Activated T-helper 2 cell treated with anti-CD3 and anti-CD28 coated beads, Interferon-gamma antibody, Interleukin-2, Interleukin-4, amounts not matched to agents 10 μg/mL and 5 μg/mL and 100 μg/mL, durations not matched to agents 14 hours and 24 hours and 36 hours (primary cell): ENCODE data around the gene SDHB. TPM values are rescaled to one million over a fixed set of nuclear protein-coding genes. Genes with fewer than 3 reads are reported as not detected.

ENCODE experiments used
- DNase-seq: peaks from one replicate; pipeline ENCODE4 v3.0.0; 2021; ENCODE audit warnings: low spot score
- H3K27ac Mint-ChIP-seq: one replicate; pipeline ENCODE4 v1.8.0; 2021; ENCODE audit warnings: mixed read lengths
- H3K27me3 Mint-ChIP-seq: one replicate; pipeline ENCODE4 v1.8.0; 2021; ENCODE audit warnings: low read depth, mixed read lengths
- H3K36me3 Mint-ChIP-seq: one replicate; pipeline ENCODE4 v1.8.0; 2021; ENCODE audit warnings: low read depth, mixed read lengths
- H3K4me1 Mint-ChIP-seq: one replicate; pipeline ENCODE4 v1.8.0; 2021; ENCODE audit warnings: low read depth, mixed read lengths
- H3K4me3 Mint-ChIP-seq: one replicate; pipeline ENCODE4 v1.8.0; 2021; ENCODE audit warnings: low read depth, mild to moderate bottlenecking, moderate library complexity, mixed read lengths
- H3K9me3 Mint-ChIP-seq: one replicate; pipeline ENCODE4 v1.8.0; 2021; ENCODE audit warnings: mixed read lengths
- intact Hi-C: fragments of 100-400 bp; cut with micrococcal nuclease; formaldehyde crosslinking; loops from one replicate; pipeline ENCODE4 v1.15.1; 2023
- total RNA-seq: library from RNA; stranded (reverse); gene quantifications from 2 replicates; pipeline ENCODE4 v1.2.3, GENCODE V29; 2022

SDHB gene
- total RNA-seq, 1 donor from 2014 or later = 117 TPM

GRCh38 chr1:16983649-16984048, 70.2 kb downstream of the SDHB start:
- H3K9me3 Mint-ChIP-seq = no peaks in the 10 kb centered on the region
- intact Hi-C loops = no loop called here
- H3K27me3 Mint-ChIP-seq = peaks cover 24% of the 10 kb centered on the region
- H3K36me3 Mint-ChIP-seq = peaks cover 3% of the 10 kb centered on the region
- no peak for DNase-seq
- no peak overlapping the region for H3K27ac Mint-ChIP-seq
- H3K4me3 Mint-ChIP-seq = no peak overlapping the region
- H3K4me1 Mint-ChIP-seq = no peaks in the 10 kb centered on the region

GRCh38 chr1:16982902-16983301, 70.9 kb downstream of the SDHB start:
- peaks cover 3% of the 10 kb centered on the region for H3K36me3 Mint-ChIP-seq
- H3K27me3 Mint-ChIP-seq = peaks cover 24% of the 10 kb centered on the region
- no peak overlapping the region for H3K4me3 Mint-ChIP-seq
- DNase-seq = no peak
- H3K27ac Mint-ChIP-seq = no peak overlapping the region
- no peaks in the 10 kb centered on the region for H3K9me3 Mint-ChIP-seq
- intact Hi-C loops = no loop called here
- H3K4me1 Mint-ChIP-seq = no peaks in the 10 kb centered on the region

GRCh38 chr1:16981269-16981849, 72.5 kb downstream of the SDHB start:
- Mint-ChIP-seq H3K36me3 (peaks cover 3% of the 10 kb centered on the region), H3K4me1 (no peaks in the 10 kb centered on the region), H3K27ac (no peak overlapping the region), H3K4me3 (no peak overlapping the region), H3K27me3 (peaks cover 26% of the 10 kb centered on the region), H3K9me3 (no peaks in the 10 kb centered on the region)
- DNase-seq = no peak
- intact Hi-C loops = no loop called here

GRCh38 chr1:16980473-16981268, 73.2 kb downstream of the SDHB start, which contains the start of gene MFAP2:
MFAP2 (minus strand) TSS chr1:16980620; CDS start chr1:16978273, 2,347 bp downstream.
- DNase-seq = no peak
- Mint-ChIP-seq H3K27ac (no peak within 1 kb of the TSS), H3K4me3 (peak within 1 kb of the TSS; percentile 40), H3K27me3 (peaks cover 26% of the 10 kb centered on the region), H3K4me1 (no peaks in the 10 kb centered on the region), H3K36me3 (no peaks in the 10 kb centered on the region), H3K9me3 (no peaks in the 10 kb centered on the region)
- intact Hi-C loops = no loop called here

GRCh38 chr1:16979475-16980327, 74.1 kb downstream of the SDHB start:
- H3K27me3 Mint-ChIP-seq = peaks cover 26% of the 10 kb centered on the region
- intact Hi-C loops = no loop called here
- no peak overlapping the region for H3K4me3 Mint-ChIP-seq
- no peaks in the 10 kb centered on the region for H3K9me3 Mint-ChIP-seq
- H3K27ac Mint-ChIP-seq = no peak overlapping the region
- DNase-seq = no peak
- no peaks in the 10 kb centered on the region for H3K4me1 Mint-ChIP-seq
- H3K36me3 Mint-ChIP-seq = no peaks in the 10 kb centered on the region

GRCh38 chr1:16978567-16979474, 75.0 kb downstream of the SDHB start:
- intact Hi-C loops = no loop called here
- no peak for DNase-seq
- no peak overlapping the region for H3K4me3 Mint-ChIP-seq
- H3K36me3 Mint-ChIP-seq = no peaks in the 10 kb centered on the region
- H3K27ac Mint-ChIP-seq = no peak overlapping the region
- peaks cover 26% of the 10 kb centered on the region for H3K27me3 Mint-ChIP-seq
- no peaks in the 10 kb centered on the region for H3K9me3 Mint-ChIP-seq
- H3K4me1 Mint-ChIP-seq = no peaks in the 10 kb centered on the region

- Mint-ChIP-seq H3K4me3 (no peak overlapping the region), H3K9me3 (no peaks in the 10 kb centered on the region), H3K4me1 (no peaks in the 10 kb centered on the region), H3K27me3 (peaks cover 22% of the 10 kb centered on the region), H3K27ac (no peak overlapping the region), H3K36me3 (no peaks in the 10 kb centered on the region)
- DNase-seq = no peak
- intact Hi-C loops = no loop called here
Measured at GRCh38 chr1:16978139-16978538, 75.7 kb downstream of the SDHB start.

GRCh38 chr1:16977377-16977776, 76.5 kb downstream of the SDHB start:
- H3K9me3 Mint-ChIP-seq = no peaks in the 10 kb centered on the region
- no peaks in the 10 kb centered on the region for H3K4me1 Mint-ChIP-seq
- intact Hi-C loops = no loop called here

GRCh38 chr1:16976966-16977365, 76.9 kb downstream of the SDHB start:
- intact Hi-C loops = no loop called here
- H3K27ac Mint-ChIP-seq = no peak overlapping the region
- no peak overlapping the region for H3K4me3 Mint-ChIP-seq
- H3K36me3 Mint-ChIP-seq = no peaks in the 10 kb centered on the region
- H3K4me1 Mint-ChIP-seq = no peaks in the 10 kb centered on the region
- peaks cover 19% of the 10 kb centered on the region for H3K27me3 Mint-ChIP-seq
- no peaks in the 10 kb centered on the region for H3K9me3 Mint-ChIP-seq
- DNase-seq = no peak

More at GRCh38 chr1:16977377-16977776, 76.5 kb downstream of the SDHB start:
- no peaks in the 10 kb centered on the region for H3K36me3 Mint-ChIP-seq
- H3K27ac Mint-ChIP-seq = no peak overlapping the region
- H3K4me3 Mint-ChIP-seq = no peak overlapping the region
- DNase-seq = no peak
- H3K27me3 Mint-ChIP-seq = peaks cover 19% of the 10 kb centered on the region

GRCh38 chr1:16975838-16976237, 78.0 kb downstream of the SDHB start:
- intact Hi-C loops = no loop called here
- Mint-ChIP-seq H3K4me3 (no peak overlapping the region), H3K4me1 (no peaks in the 10 kb centered on the region), H3K9me3 (no peaks in the 10 kb centered on the region), H3K27me3 (peaks cover 10% of the 10 kb centered on the region), H3K36me3 (no peaks in the 10 kb centered on the region), H3K27ac (no peak overlapping the region)
- no peak for DNase-seq

- DNase-seq = no peak
- Mint-ChIP-seq H3K27me3 (peaks cover 7% of the 10 kb centered on the region), H3K27ac (no peak overlapping the region), H3K9me3 (no peaks in the 10 kb centered on the region), H3K36me3 (no peaks in the 10 kb centered on the region), H3K4me1 (no peaks in the 10 kb centered on the region), H3K4me3 (no peak overlapping the region)
- intact Hi-C loops = no loop called here
Measured at GRCh38 chr1:16975211-16975610, 78.6 kb downstream of the SDHB start.

- no peaks in the 10 kb centered on the region for H3K9me3 Mint-ChIP-seq
- H3K36me3 Mint-ChIP-seq = no peaks in the 10 kb centered on the region
- H3K27me3 Mint-ChIP-seq = peaks cover 2% of the 10 kb centered on the region
- no peaks in the 10 kb centered on the region for H3K4me1 Mint-ChIP-seq
- no peak overlapping the region for H3K4me3 Mint-ChIP-seq
- no peak overlapping the region for H3K27ac Mint-ChIP-seq
- intact Hi-C loops = no loop called here
- no peak for DNase-seq
Measured at GRCh38 chr1:16973215-16973614, 80.6 kb downstream of the SDHB start.
